ENCODE results near the gene DBNDD1. TPM values are rescaled to one million over a fixed set of nuclear protein-coding genes. Genes with fewer than 3 reads are reported as not detected.

Gene DBNDD1
- total and polyA plus RNA-seq, 2 experiments from 2014 or later, result 63.3 to 90.8 TPM

- ATAC-seq, result no peak
- Histone ChIP-seq H2AFZ (no peak overlapping the region), H4K20me1 (replicated peaks; ENCODE audit: insufficient read depth) (0 out of 2 replicates have a peak, but pooled peaks cover 4% of the 10 kb centered on the region), H3K27ac (ENCODE audit: low read depth) (no peak overlapping the region), H3F3A (replicated peaks; ENCODE audit: low read depth) (peaks cover 7% of the 10 kb centered on the region), H3K9me2 (ENCODE audit: insufficient read depth) (no peaks in the 10 kb centered on the region), H3K4me3 (no peak overlapping the region), H3K27me3 (ENCODE audit: insufficient read depth) (no peaks in the 10 kb centered on the region), H3K4me1 (ENCODE audit: insufficient read depth) (no peaks in the 10 kb centered on the region), H3K79me2 (replicated peaks; ENCODE audit: insufficient read depth) (no peaks in the 10 kb centered on the region), H3K4me2 (no peak overlapping the region), H3K36me3 (ENCODE audit: insufficient read depth) (peaks cover 11% of the 10 kb centered on the region)
- Mint-ChIP-seq H3K27ac (no peak overlapping the region), H3K9me3 (peaks cover 6% of the 10 kb centered on the region), H3K27me3 (ENCODE audit: insufficient read depth, low read depth, poor library complexity) (peaks cover 15% of the 10 kb centered on the region), H3K4me1 (no peaks in the 10 kb centered on the region), H3K4me3 (no peak overlapping the region), H3K36me3 (ENCODE audit: low read depth) (peaks cover 72% of the 10 kb centered on the region)
- no peak for DNase-seq (ENCODE audit: low spot score)
- no peak for TF ChIP-seq ZNF462 (CRISPR knock-in tag; IDR thresholded peaks at IDR 0.05)
- no peak for TF ChIP-seq CREB1 (CRISPR knock-in tag; IDR thresholded peaks at IDR 0.05; ENCODE audit: low read depth)
- no peak for TF ChIP-seq EZH2 (IDR thresholded peaks at IDR 0.05; ENCODE audit: low read depth, unreplicated experiment)
- TF ChIP-seq REST (IDR thresholded peaks at IDR 0.05; ENCODE audit: unreplicated experiment), result no peak
- TF ChIP-seq POLR2AphosphoS5 (IDR thresholded peaks at IDR 0.05; ENCODE audit: low read depth), result no peak
These were observed 30.3 kb downstream of the DBNDD1 start for GRCh38 chr16:89988951-89989350.
